Stimulated activated CD4-positive, alpha-beta T cell treated with anti-CD3 and anti-CD28 coated beads, Interleukin-4, amount 100 ng/mL, for 48 hours (primary cell): ENCODE results near the gene MAGI1.

Experiments
- DNase-seq, 2 donors: peaks; one replicate each; pipeline ENCODE4 v3.0.0-alpha.2; 2020; ENCODE audit warnings: low read depth in 2 of 2

The MAGI1 gene

GRCh38 chr3:65483480-65483879, 555.2 kb downstream of the MAGI1 start:
- DNase-seq, result no peak

- no peak for DNase-seq
Measured at GRCh38 chr3:65483011-65483410, 555.7 kb downstream of the MAGI1 start.

GRCh38 chr3:65481085-65481484, 557.6 kb downstream of the MAGI1 start:
- DNase-seq, result no peak

GRCh38 chr3:65479990-65480389, 558.7 kb downstream of the MAGI1 start:
- DNase-seq, result no peak

- no peak for DNase-seq
Measured at GRCh38 chr3:65478551-65479500, 559.9 kb downstream of the MAGI1 start.

GRCh38 chr3:65473736-65474135, 565.0 kb downstream of the MAGI1 start:
- DNase-seq, result no peak

GRCh38 chr3:65472501-65472900, 566.2 kb downstream of the MAGI1 start:
- no peak for DNase-seq

GRCh38 chr3:65466300-65466988, 572.3 kb downstream of the MAGI1 start:
- no peak for DNase-seq

GRCh38 chr3:65449841-65450428, 588.8 kb downstream of the MAGI1 start:
- DNase-seq, result no peak

- no peak for DNase-seq
Measured at GRCh38 chr3:65448120-65448519, 590.6 kb downstream of the MAGI1 start.

GRCh38 chr3:65445573-65446169, 593.0 kb downstream of the MAGI1 start:
- no peak for DNase-seq

GRCh38 chr3:65444447-65444815, 594.3 kb downstream of the MAGI1 start:
- DNase-seq, result no peak

GRCh38 chr3:65443739-65444446, 594.8 kb downstream of the MAGI1 start:
- DNase-seq, result no peak

- DNase-seq, result no peak
Measured at GRCh38 chr3:65439641-65440284, 599.0 kb downstream of the MAGI1 start.

GRCh38 chr3:65438612-65439011, 600.1 kb downstream of the MAGI1 start:
- DNase-seq, result no peak

- DNase-seq, result no peak
Measured at GRCh38 chr3:65438096-65438495, 600.6 kb downstream of the MAGI1 start.

- DNase-seq, result no peak
Measured at GRCh38 chr3:65436580-65436979, 602.1 kb downstream of the MAGI1 start.

GRCh38 chr3:65433480-65433879, 605.2 kb downstream of the MAGI1 start:
- DNase-seq, result no peak

GRCh38 chr3:65432388-65433003, 606.2 kb downstream of the MAGI1 start:
- DNase-seq, result no peak

GRCh38 chr3:65425880-65426279, 612.8 kb downstream of the MAGI1 start:
- no peak for DNase-seq

- DNase-seq, result no peak
Measured at GRCh38 chr3:65422154-65422553, 616.6 kb downstream of the MAGI1 start.
